SK-N-SH treated with all-trans-retinoic acid at 6 μM for 48 hours (cell line): ENCODE measurements around the gene LIMK1.

Experiments
- ATAC-seq: fragments of 200-7000 bp; cut with Tn5 transposase; 3 replicates; pipeline ENCODE4 v1.9.1; 2020; ENCODE audit warnings: mild to moderate bottlenecking, moderate library complexity
- ARNTL ChIP-seq: fragments of 450-650 bp; formaldehyde crosslinking; IDR thresholded peaks from 2 replicates; pipeline ENCODE4 v1.5.0; 2020; ENCODE audit warnings: low read depth, mild to moderate bottlenecking, moderate library complexity, borderline replicate concordance
- BACH2 ChIP-seq: fragments of 250-450 bp; sonication (Bioruptor Pico); IDR thresholded peaks from 2 replicates; pipeline ENCODE4 v1.9.0; 2021; ENCODE audit warnings: mild to moderate bottlenecking, borderline replicate concordance
- CSDC2 ChIP-seq: fragments of 250-450 bp; sonication (Bioruptor Pico); IDR thresholded peaks from 2 replicates; pipeline ENCODE4 v1.5.0; 2020; ENCODE audit warnings: mild to moderate bottlenecking, moderate library complexity
- ESRRG ChIP-seq: fragments of 250-450 bp; sonication (Bioruptor Pico); IDR thresholded peaks from 2 replicates; pipeline ENCODE4 v1.6.1; 2021; ENCODE audit warnings: mild to moderate bottlenecking
- GLIS3 ChIP-seq: fragments of 250-450 bp; sonication (Bioruptor Pico); IDR thresholded peaks from 2 replicates; pipeline ENCODE4 v1.5.0; 2020; ENCODE audit warnings: mild to moderate bottlenecking, moderate library complexity
- ISL1 ChIP-seq: fragments of 250-450 bp; sonication (Bioruptor Pico); IDR thresholded peaks from 2 replicates; pipeline ENCODE4 v2.1.2; 2022; ENCODE audit warnings: mild to moderate bottlenecking, moderate library complexity
- OSR1 ChIP-seq: fragments of 250-450 bp; sonication (Bioruptor Pico); IDR thresholded peaks from 2 replicates; pipeline ENCODE4 v1.8.0; 2022; ENCODE audit warnings: moderate library complexity, mild to moderate bottlenecking, inconsistent platforms
- RARB ChIP-seq: fragments of 250-450 bp; sonication (Bioruptor Pico); IDR thresholded peaks from 2 replicates; pipeline ENCODE4 v1.8.0; 2021; ENCODE audit warnings: mild to moderate bottlenecking, moderate library complexity
- SNAI2 ChIP-seq: fragments of 250-450 bp; sonication (Bioruptor Pico); IDR thresholded peaks from 2 replicates; pipeline ENCODE4 v1.5.0; 2020; ENCODE audit warnings: mild to moderate bottlenecking, moderate library complexity
- TCF4 ChIP-seq: fragments of 250-450 bp; sonication (Bioruptor Pico); IDR thresholded peaks from 2 replicates; pipeline ENCODE4 v1.8.0; 2021; ENCODE audit warnings: mild to moderate bottlenecking, moderate library complexity, borderline replicate concordance
- TOX ChIP-seq: fragments of 250-450 bp; sonication (Bioruptor Pico); IDR thresholded peaks from 2 replicates; pipeline ENCODE4 v1.8.0; 2021; ENCODE audit warnings: mild to moderate bottlenecking, moderate library complexity, borderline replicate concordance
- ZC3H10 ChIP-seq: fragments of 250-450 bp; sonication (Bioruptor Pico); IDR thresholded peaks from 2 replicates; pipeline ENCODE4 v1.5.1; 2021; ENCODE audit warnings: mild to moderate bottlenecking, moderate library complexity
- ZFP3 ChIP-seq: fragments of 250-450 bp; sonication (Bioruptor Pico); IDR thresholded peaks from 2 replicates; pipeline ENCODE4 v1.5.0; 2020; ENCODE audit warnings: mild to moderate bottlenecking, moderate library complexity
- ZNF70 ChIP-seq: fragments of 450-650 bp; formaldehyde crosslinking; IDR thresholded peaks from 2 replicates; pipeline ENCODE4 v1.5.0; 2020; ENCODE audit warnings: mild to moderate bottlenecking, moderate library complexity
- ZNF8 ChIP-seq: fragments of 450-650 bp; formaldehyde crosslinking; IDR thresholded peaks from 2 replicates; pipeline ENCODE4 v1.5.0; 2020; ENCODE audit warnings: mild to moderate bottlenecking, moderate library complexity
- TF ChIP-seq, protein P1 (sequence below): fragments of 250-450 bp; sonication (Bioruptor Pico); IDR thresholded peaks from 2 replicates; pipeline ENCODE4 v1.8.0; 2021; ENCODE audit warnings: low read depth, mild to moderate bottlenecking, moderate library complexity, borderline replicate concordance
- TF ChIP-seq, protein P2 (sequence below): fragments of 250-450 bp; sonication (Bioruptor Pico); IDR thresholded peaks from 2 replicates; pipeline ENCODE4 v1.5.1; 2020; ENCODE audit warnings: low read depth, mild to moderate bottlenecking, moderate library complexity

The LIMK1 gene

DNA sequence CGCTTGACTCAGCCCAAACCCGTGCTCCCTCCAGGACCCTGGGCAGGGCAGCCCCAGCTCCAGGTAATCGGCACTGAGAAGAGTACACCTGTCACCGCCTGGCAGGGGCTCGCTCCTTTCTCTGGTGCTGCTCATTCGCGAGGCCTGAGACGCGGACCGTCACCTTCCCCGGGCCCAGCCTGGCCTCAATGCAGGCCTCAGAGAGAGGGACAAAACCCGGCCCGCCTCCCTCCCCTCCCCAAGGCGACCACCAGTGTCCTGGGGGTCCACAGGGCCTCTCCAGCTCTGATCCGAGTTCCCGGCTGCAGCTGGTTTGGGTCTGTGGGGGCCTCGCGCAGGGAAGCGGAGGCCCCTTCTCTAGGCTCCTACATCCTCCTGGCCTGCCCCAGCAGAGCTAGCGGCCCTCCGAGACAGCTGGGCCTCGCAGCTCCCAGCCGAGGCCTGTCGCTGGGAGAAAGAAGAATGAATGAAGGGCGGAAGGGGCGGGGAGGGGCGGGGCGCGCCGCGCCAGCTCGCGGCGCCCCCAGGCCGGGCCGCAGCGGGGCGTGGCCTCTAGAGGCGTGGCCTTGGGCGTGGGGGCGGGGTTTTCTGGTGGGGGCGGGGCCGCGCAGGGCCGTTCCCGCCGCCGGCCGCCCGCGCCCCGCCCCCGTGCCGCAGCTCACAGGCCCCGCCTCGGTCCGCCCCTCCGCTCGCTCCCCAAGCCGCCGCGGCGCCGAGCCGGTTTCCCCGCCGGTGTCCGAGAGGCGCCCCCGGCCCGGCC is at the start of gene LIMK1:
LIMK1 (plus strand) TSS at position 688 of the 760 bp plus-strand sequence. CDS start 187 bp downstream, outside the sequence.
- peak; percentile 34 for ATAC-seq
- TF ChIP-seq, protein P1, sequence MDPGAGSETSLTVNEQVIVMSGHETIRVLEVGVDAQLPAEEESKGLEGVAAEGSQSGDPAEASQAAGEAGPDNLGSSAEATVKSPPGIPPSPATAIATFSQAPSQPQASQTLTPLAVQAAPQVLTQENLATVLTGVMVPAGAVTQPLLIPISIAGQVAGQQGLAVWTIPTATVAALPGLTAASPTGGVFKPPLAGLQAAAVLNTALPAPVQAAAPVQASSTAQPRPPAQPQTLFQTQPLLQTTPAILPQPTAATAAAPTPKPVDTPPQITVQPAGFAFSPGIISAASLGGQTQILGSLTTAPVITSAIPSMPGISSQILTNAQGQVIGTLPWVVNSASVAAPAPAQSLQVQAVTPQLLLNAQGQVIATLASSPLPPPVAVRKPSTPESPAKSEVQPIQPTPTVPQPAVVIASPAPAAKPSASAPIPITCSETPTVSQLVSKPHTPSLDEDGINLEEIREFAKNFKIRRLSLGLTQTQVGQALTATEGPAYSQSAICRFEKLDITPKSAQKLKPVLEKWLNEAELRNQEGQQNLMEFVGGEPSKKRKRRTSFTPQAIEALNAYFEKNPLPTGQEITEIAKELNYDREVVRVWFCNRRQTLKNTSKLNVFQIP = no peak
- no peak for TF ChIP-seq ZC3H10 (CRISPR knock-in tag)
- TF ChIP-seq, protein P2, sequence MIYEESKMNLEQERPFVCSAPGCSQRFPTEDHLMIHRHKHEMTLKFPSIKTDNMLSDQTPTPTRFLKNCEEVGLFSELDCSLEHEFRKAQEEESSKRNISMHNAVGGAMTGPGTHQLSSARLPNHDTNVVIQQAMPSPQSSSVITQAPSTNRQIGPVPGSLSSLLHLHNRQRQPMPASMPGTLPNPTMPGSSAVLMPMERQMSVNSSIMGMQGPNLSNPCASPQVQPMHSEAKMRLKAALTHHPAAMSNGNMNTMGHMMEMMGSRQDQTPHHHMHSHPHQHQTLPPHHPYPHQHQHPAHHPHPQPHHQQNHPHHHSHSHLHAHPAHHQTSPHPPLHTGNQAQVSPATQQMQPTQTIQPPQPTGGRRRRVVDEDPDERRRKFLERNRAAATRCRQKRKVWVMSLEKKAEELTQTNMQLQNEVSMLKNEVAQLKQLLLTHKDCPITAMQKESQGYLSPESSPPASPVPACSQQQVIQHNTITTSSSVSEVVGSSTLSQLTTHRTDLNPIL (CRISPR knock-in tag) = no peak
- no peak for TF ChIP-seq TOX (CRISPR knock-in tag)
- TF ChIP-seq ZNF8 = no peak
- no peak for TF ChIP-seq RARB (CRISPR knock-in tag)
- TF ChIP-seq ZNF70 (CRISPR knock-in tag) = no peak
- TF ChIP-seq ZFP3 (CRISPR knock-in tag) = no peak
- TF ChIP-seq, all 23 proteins: peak for 0

DNA sequence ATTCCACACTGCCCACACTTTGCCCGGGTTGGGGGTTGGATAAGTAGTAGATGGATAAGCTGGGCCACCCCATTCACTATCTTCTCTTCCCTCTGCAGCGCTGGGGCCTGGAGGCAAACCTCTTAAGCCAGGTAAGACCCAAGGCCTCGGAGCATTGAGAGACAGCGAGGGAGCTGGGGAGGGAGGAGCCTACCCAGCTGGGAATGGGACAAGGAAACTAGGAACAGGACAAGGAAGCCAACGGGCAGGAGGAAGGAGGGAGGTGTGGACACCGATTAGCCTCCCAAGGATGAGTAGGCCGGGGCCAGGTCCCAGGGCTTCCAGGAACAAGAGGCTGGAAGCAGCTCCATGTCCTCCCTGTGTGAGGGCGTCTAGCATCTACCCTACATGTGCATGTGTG is 46.0 kb upstream of the LIMK1 start:
- ATAC-seq = no peak
- TF ChIP-seq ISL1 (CRISPR knock-in tag) (no peak), ARNTL (CRISPR knock-in tag) (no peak), ESRRG (CRISPR knock-in tag) (no peak), BACH2 (no peak), ZC3H10 (CRISPR knock-in tag) (no peak)
- TF ChIP-seq, protein P1 = no peak

DNA sequence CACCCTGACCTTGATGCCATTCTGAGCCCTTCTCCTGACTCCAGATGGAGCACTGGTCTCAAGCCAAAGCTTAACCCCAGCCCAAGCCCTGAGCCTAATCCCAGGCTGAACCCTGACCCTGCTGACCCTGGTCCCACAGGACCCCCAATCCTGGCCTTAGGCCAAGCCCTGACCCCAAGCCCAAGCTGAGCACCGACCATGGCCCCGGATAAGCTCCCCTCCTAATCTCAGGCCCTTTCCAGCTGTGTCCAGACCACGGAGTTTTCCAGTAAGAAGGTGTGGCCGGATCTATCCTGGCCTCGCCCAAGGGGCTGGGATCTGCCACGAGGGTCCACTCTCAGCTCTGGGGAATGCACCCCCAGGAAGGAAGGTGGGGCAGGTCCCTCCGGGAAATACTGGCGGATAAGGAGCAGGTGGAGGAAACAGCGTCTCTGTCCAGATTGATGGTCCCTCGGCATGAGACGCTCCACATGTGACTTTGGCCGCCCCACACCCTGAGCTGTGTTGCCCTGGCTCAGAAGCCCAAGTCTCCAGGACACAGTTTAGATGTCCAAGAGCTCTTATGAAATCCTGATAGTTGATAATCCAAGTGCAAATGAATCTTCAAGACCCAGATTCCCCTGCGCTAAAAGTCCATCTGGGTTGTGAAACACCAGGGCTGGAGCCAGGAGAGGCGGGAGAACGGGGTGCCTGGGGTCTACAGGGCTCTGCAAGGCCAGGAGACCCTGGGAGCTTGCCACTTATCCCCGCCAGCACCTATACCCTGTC is 45.2 kb upstream of the LIMK1 start:
- TF ChIP-seq ZFP3 (CRISPR knock-in tag) (no peak), ZNF70 (CRISPR knock-in tag) (no peak), CSDC2 (CRISPR knock-in tag) (no peak)
- TF ChIP-seq, protein P2 (CRISPR knock-in tag) = no peak

DNA sequence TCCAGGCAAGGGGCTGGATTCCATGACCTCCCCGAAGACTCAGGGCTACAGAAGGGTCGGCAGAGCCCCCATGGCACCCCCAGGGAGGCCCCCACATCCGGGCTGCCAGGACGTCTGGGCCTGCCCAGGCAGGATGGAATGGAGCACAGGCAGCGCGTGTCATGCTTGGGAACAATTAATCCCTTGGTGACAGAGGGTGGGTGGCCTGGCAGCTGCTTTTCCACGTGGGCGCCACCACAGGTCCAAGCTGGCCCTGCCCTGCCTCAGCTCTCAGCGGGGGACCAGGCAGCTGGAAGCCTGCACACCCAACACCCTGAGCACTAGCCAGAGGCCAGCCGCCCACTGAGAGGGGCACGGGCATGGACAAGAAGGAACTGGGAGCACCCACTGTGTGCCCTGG is 44.3 kb upstream of the LIMK1 start:
- ATAC-seq = no peak
- no peak for TF ChIP-seq ESRRG (CRISPR knock-in tag)
- no peak for TF ChIP-seq SNAI2 (CRISPR knock-in tag)
- TF ChIP-seq GLIS3 (CRISPR knock-in tag) = no peak
- TF ChIP-seq, protein P1 = no peak
- TF ChIP-seq OSR1 (CRISPR knock-in tag) = no peak
- TF ChIP-seq ISL1 (CRISPR knock-in tag) = no peak
- TF ChIP-seq TCF4 (CRISPR knock-in tag) = no peak
- no peak for TF ChIP-seq CSDC2 (CRISPR knock-in tag)
- TF ChIP-seq BACH2 = no peak

More for the DNA sequence above, 45.2 kb upstream of the LIMK1 start:
- ATAC-seq = no peak
